GM23248 (cell line): ENCODE results near the gene MED25.

ENCODE experiments used
- EZH2 ChIP-seq: fragments of 200-600 bp; sonication (generic); IDR thresholded peaks from 2 replicates; pipeline ENCODE4 v1.6.1; 2018; ENCODE audit warnings: antibody characterized with exemption, mild to moderate bottlenecking; ENCODE audit not compliant: insufficient read depth, poor library complexity, severe bottlenecking
- EZH2phosphoT487 ChIP-seq: fragments of 200-600 bp; sonication (generic); IDR thresholded peaks from 2 replicates; pipeline ENCODE4 v1.6.1; 2018; ENCODE audit warnings: antibody characterized with exemption, moderate library complexity, mild to moderate bottlenecking, low read depth; ENCODE audit not compliant: insufficient read depth

DNA sequence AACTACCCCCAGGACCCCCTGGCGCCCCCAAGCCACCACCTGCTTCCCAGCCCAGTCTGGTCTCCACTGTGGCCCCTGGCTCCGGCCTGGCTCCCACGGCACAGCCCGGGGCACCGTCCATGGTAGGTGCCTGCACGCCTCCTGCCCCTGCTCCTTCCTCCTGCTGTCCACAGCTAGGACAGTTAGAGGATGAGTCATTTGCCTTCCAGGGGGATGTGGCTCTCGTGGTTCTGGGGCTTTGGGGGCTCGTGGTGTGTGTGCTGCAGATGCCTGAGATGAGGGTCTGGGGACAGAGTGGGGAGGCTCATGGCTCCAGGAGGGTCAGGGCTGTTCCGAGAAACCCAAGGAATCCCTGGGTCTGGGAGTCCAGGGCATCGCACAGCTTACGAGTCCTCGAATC lies 12.7 kb downstream of the MED25 start:
- TF ChIP-seq EZH2 (no peak), EZH2phosphoT487 (no peak)
